Stomach smooth muscle (tissue), 2 donors: Measurements from ENCODE around the gene RNASE8.
A peak's percentile ranks its signal among the peaks of the same experiment; 100 is the strongest.

Experiments used
- H3K27ac ChIP-seq: one replicate; pipeline ENCODE4 v1.7.0; 2013; ENCODE audit warnings: mild to moderate bottlenecking, low read length, inconsistent platforms
- H3K27me3 ChIP-seq, 2 donors: one replicate each; pipeline ENCODE4 v1.7.0; 2013; ENCODE audit warnings: low read length in 2 of 2; ENCODE audit not compliant: insufficient read depth in 2 of 2, control insufficient read depth in 1 of 2
- H3K36me3 ChIP-seq, 2 donors: one replicate each; pipeline ENCODE4 v1.7.0; 2013; ENCODE audit warnings: low read length in 2 of 2; ENCODE audit not compliant: control insufficient read depth in 2 of 2, insufficient read depth in 2 of 2
- H3K4me1 ChIP-seq: one replicate; pipeline ENCODE4 v1.7.0; 2013; ENCODE audit warnings: low read length; ENCODE audit not compliant: control insufficient read depth, insufficient read depth
- H3K4me3 ChIP-seq, 2 donors: one replicate each; pipeline ENCODE4 v1.7.0; 2013; ENCODE audit warnings: low read length in 2 of 2
- H3K9ac ChIP-seq, 2 donors: one replicate each; pipeline ENCODE4 v1.7.0; 2013; ENCODE audit warnings: low read length in 2 of 2, mild to moderate bottlenecking in 1 of 2
- H3K9me3 ChIP-seq, 2 donors: one replicate each; pipeline ENCODE4 v1.7.0; 2013; ENCODE audit warnings: low read length in 2 of 2; ENCODE audit not compliant: control insufficient read depth in 2 of 2
- donor health status: healthy.
- donor health status: Pancreatic carcinoma.

RNASE8 gene

DNA sequence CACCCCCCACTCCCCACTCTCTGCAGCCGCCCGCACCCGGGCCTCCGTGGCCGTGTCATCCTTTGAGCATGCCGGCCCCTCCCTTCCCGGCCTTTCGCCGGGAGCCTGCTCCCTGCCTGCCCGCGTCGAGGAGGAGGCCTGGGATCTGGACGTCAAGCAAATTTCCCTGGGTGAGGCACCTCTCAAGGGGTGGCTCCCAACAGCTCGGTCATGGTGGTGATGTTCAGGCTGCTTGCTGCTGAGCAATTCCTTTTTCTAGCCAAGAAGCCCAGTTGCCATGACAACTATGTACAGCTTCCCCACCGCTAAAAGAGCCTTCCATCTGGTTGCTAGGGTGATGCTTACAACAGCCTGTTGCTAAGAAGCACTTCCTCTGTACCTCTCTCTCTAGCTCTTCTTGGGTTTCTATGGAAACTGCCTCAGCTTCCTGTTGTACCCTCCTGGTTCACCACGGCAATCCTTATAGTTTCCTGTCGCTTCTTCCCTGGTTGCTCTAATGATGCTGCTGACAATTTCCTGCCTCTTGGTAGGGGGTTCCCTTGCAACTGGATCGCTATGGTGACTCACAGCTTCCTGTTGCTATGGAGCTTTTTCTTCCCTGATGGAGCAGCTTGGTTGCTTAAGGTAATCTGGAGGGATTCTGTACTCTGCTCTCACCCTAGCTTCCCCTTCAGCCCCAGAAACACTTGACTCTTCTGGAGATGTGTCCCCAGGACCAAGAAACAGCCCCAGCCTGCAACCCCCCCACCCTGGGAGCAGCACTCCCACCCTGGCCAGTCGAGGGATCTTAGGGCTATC is 29.9 kb downstream of the RNASE8 start:
- H3K36me3 ChIP-seq = peaks cover 20 to 28% of the 10 kb centered on the region in 2 donors
- no peak overlapping the region for H3K9ac ChIP-seq
- H3K4me3 ChIP-seq = no peak overlapping the region
- H3K27ac ChIP-seq = no peak overlapping the region
- H3K27me3 ChIP-seq = no peaks in the 10 kb centered on the region
- peaks cover 9% of the 10 kb centered on the region for H3K4me1 ChIP-seq
- H3K9me3 ChIP-seq = no peaks in the 10 kb centered on the region

- no peak overlapping the region for H3K27ac ChIP-seq
- no peak overlapping the region for H3K9ac ChIP-seq
- H3K9me3 ChIP-seq = no peaks in the 10 kb centered on the region
- H3K4me1 ChIP-seq = peaks cover 11% of the 10 kb centered on the region
- H3K36me3 ChIP-seq = peaks cover 14 to 22% of the 10 kb centered on the region in 2 donors
- no peaks in the 10 kb centered on the region for H3K27me3 ChIP-seq
- H3K4me3 ChIP-seq = no peak overlapping the region
These were observed 31.1 kb downstream of the RNASE8 start for GRCh38 chr14:21088687-21089086.

DNA sequence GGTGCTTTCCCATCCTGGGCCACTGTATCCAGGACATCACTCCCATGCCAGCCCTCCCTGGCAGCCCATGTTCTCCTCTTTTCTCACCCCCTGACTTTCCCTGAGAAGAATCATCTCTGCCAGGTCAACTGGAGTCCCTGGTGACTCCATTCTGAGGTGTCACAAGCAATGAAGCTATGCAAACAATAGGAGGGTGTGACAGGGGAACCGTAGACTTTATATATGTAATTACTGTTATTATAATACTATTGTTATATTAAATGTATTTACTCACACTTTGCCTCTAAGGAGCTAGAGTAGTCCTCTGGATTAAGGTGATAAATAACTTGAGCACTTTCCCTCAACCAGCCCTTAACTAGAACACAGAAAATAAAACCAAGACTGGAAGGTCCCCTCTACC is 31.6 kb downstream of the RNASE8 start:
- no peak overlapping the region for H3K4me3 ChIP-seq
- no peaks in the 10 kb centered on the region for H3K27me3 ChIP-seq
- no peak overlapping the region for H3K9ac ChIP-seq
- peaks cover 14 to 20% of the 10 kb centered on the region in 2 donors for H3K36me3 ChIP-seq
- H3K4me1 ChIP-seq = peaks cover 16% of the 10 kb centered on the region
- H3K27ac ChIP-seq = no peak overlapping the region
- H3K9me3 ChIP-seq = no peaks in the 10 kb centered on the region

DNA sequence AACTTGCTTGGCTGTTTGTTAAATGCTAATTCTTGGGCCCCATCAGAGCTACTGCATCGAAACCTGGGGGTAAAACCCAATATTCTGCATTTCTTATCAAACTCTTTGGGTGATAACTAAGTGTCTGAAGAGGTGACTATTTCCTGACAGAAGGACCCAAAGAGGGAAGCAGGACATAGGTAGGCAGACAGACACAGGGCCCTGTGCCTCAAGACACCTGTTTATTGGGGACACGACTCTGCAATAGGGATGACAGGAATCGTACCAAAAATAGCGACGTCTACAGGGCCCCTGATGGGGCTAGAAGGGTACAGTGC is 32.2 kb downstream of the RNASE8 start:
- no peak overlapping the region for H3K27ac ChIP-seq
- H3K4me3 ChIP-seq = no peak overlapping the region
- no peaks in the 10 kb centered on the region for H3K27me3 ChIP-seq
- H3K9ac ChIP-seq = no peak overlapping the region
- H3K9me3 ChIP-seq = no peaks in the 10 kb centered on the region
- H3K4me1 ChIP-seq = peaks cover 16% of the 10 kb centered on the region
- peaks cover 14 to 20% of the 10 kb centered on the region in 2 donors for H3K36me3 ChIP-seq

DNA sequence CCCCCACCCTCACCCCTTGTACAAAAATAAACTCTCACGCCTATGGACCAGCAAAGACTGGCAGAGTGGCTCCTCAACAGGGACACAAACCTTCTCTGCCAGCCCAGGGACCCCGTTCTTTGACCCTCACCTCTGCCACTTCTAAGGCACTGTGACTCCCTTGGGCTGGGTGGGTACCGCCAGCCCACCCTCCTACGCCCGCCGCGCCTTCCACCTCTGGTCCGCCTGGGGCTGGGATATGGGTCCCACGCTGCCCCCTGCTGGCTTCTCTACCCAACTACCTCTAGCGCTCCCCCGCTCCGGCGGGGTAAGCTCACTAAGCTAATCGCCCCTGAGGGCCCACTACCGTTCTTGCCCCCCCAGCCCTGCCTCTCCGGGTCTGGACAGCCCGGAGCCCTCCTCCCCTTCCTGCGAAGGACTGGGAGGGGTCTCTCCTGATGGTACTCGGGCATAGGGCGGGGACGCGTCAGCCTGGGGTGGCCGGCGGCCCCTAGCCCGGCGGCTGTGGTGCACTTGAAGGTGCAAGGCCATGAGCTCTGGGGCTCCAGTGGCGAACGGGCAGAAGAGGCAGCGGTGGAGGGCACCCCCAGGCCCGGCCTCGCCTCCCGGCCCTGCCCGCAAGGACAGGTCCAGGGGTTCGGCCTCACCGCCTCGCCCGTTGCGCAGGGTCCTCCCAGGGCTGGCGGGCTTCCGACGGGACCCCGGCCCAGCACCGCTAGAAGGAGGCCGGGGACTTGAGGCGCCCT is 32.7 kb downstream of the RNASE8 start:
- Histone ChIP-seq H3K4me3 (no peak overlapping the region), H3K9me3 (no peaks in the 10 kb centered on the region), H3K27ac (no peak overlapping the region), H3K4me1 (peaks cover 13% of the 10 kb centered on the region), H3K9ac (no peak overlapping the region), H3K36me3 (peaks cover 14 to 20% of the 10 kb centered on the region in 2 donors), H3K27me3 (no peaks in the 10 kb centered on the region)

GRCh38 chr14:21090940-21091663 is 33.5 kb downstream of the RNASE8 start:
- peaks cover 13% of the 10 kb centered on the region for H3K4me1 ChIP-seq
- peaks cover 14 to 16% of the 10 kb centered on the region in 2 donors for H3K36me3 ChIP-seq
- no peak overlapping the region for H3K4me3 ChIP-seq
- H3K27me3 ChIP-seq = no peaks in the 10 kb centered on the region
- H3K9ac ChIP-seq = no peak overlapping the region
- H3K27ac ChIP-seq = no peak overlapping the region
- no peaks in the 10 kb centered on the region for H3K9me3 ChIP-seq

GRCh38 chr14:21091821-21092272 is 34.2 kb downstream of the RNASE8 start:
- Histone ChIP-seq H3K36me3 (peaks cover 14 to 16% of the 10 kb centered on the region in 2 donors), H3K9ac (no peak overlapping the region), H3K27ac (peak overlapping the region; percentile 41), H3K9me3 (no peaks in the 10 kb centered on the region), H3K4me3 (no peak overlapping the region), H3K27me3 (no peaks in the 10 kb centered on the region), H3K4me1 (peaks cover 18% of the 10 kb centered on the region)

DNA sequence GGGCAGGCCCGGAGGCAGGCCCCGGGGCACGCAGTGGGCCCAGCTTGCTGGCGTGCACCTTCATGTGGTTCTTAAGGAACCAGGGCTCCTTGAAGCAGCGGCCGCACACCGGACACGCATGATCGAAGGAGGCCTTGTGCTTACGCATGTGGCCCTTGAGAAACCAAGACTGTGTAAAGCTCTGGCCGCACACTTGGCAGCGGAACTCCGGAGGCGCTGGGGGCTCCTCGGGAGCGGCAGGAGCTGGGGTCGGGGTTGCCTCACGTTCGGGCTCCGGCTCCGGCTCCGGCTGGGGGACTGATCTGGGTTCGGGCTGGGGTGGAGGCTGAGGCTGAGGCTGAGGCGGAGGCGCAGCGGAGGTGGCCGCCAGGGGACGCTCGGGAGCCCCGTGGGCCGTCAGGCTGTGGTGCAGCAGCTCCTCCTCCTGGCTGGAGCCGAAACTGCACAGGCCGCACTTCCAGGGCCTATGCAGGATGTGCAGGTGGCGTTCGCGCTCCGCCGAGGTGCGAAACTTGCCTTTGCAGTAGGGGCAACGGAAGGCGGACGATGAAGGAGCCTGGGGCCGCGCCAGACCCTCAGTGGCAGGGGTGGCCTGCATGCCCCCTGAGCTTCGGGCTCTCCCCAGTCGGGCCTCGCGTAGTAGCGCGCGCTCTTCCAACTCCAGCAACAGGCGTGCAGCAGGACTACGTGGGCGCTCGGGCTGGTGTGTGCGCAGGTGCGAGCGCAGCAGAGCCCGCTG is 34.8 kb downstream of the RNASE8 start:
- Histone ChIP-seq H3K4me1 (peaks cover 23% of the 10 kb centered on the region), H3K27ac (peak overlapping the region; percentile 41), H3K9ac (no peak overlapping the region), H3K36me3 (peaks cover 14 to 16% of the 10 kb centered on the region in 2 donors), H3K9me3 (no peaks in the 10 kb centered on the region), H3K4me3 (no peak overlapping the region), H3K27me3 (no peaks in the 10 kb centered on the region)

DNA sequence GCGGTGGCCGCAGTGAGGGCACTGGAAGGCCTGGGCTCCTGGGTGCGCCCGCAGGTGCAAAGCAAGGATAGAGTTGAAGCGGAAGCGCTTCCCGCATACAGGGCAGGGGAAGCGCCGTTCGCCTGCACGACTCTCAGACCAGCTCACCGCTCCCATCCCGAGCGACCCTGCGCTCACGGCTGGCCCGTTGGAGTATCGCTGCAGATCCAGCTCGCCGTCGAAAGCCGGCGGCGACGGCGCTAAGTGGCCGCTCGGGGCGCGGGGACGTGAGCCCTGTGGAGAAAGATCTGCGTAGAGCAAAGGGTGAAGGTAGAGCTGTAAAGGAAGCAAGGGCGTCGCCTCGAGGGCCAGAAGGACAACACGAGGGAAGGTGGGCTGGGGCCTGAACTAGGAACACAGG is 35.4 kb downstream of the RNASE8 start:
- Histone ChIP-seq H3K4me3 (no peak overlapping the region), H3K36me3 (peaks cover 14 to 16% of the 10 kb centered on the region in 2 donors), H3K9me3 (no peaks in the 10 kb centered on the region), H3K27me3 (no peaks in the 10 kb centered on the region), H3K9ac (no peak overlapping the region), H3K27ac (peak overlapping the region; percentile 41), H3K4me1 (peaks cover 25% of the 10 kb centered on the region)
